22Rv1 (cell line): ENCODE data around the gene TRIM56.

ENCODE experiments used
- ZFX ChIP-seq: fragments of 450-650 bp; IDR thresholded peaks from 2 replicates; pipeline ENCODE4 v1.6.1; 2017; ENCODE audit warnings: antibody characterized with exemption, borderline replicate concordance
- TF ChIP-seq, protein P1 (sequence below): fragments of 450-650 bp; IDR thresholded peaks from 2 replicates; pipeline ENCODE4 v1.5.1; 2017; ENCODE audit warnings: mild to moderate bottlenecking

DNA sequence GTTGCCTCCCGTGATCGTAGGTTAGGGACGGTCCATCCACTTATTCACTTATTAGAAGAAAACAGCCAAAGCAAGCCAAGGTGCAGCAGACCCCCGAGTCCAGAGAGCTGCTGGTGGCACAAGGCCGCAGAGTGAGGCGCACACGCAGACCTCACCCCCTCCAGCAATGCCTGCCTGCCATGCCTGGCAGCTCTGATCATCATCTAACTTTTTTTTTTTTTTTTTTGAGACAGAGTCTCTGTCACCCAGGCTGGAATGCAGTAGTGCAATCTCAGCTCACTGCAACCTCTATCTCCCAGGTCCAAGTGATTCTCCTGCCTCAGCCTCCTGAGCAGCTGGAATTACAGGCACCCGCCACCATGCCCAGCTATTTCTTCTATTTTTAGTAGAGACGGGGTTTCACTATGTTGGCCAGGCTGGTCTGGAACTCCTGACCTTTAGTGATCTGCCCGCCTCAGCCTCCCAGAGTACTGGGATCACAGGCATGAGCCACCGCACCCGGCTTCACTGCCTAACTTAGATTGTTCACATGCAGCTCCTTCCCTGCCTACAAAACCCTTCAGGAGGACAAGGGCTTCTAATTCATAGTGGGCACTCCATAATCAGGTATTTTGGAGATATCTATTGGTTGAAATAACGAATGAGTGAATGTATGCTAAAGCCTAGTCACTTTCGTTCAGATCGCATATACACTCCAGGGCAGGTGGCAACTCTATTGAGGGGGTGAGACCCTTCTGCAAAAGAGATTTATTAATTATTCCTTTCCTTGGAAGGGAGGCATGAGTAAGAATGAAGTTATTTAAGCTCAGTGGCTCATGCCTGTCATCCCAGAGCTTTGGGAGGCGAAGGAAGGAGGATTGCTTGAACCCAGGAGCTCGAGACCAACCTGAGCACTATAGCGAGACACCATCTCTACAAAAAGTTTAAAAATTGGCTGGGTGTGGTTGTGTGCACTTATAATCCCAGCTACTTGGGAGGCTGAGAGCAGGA, 15.9 kb downstream of the TRIM56 start:
- TF ChIP-seq, protein P1, sequence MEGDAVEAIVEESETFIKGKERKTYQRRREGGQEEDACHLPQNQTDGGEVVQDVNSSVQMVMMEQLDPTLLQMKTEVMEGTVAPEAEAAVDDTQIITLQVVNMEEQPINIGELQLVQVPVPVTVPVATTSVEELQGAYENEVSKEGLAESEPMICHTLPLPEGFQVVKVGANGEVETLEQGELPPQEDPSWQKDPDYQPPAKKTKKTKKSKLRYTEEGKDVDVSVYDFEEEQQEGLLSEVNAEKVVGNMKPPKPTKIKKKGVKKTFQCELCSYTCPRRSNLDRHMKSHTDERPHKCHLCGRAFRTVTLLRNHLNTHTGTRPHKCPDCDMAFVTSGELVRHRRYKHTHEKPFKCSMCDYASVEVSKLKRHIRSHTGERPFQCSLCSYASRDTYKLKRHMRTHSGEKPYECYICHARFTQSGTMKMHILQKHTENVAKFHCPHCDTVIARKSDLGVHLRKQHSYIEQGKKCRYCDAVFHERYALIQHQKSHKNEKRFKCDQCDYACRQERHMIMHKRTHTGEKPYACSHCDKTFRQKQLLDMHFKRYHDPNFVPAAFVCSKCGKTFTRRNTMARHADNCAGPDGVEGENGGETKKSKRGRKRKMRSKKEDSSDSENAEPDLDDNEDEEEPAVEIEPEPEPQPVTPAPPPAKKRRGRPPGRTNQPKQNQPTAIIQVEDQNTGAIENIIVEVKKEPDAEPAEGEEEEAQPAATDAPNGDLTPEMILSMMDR, result no peak
- TF ChIP-seq ZFX, result no peak
